Measurements from ENCODE around the gene ZSWIM3.

The ZSWIM3 gene

GRCh38 chr20:45857882-45858216 lies 435 bp downstream of the ZSWIM3 start:
- peak overlapping the region; percentile 90 for H3K4me3 ChIP-seq
- no peak for TF ChIP-seq Cebpa-rat (IDR thresholded peaks at IDR 0.05)
- no peaks in the 10 kb centered on the region for H3K9me3 ChIP-seq
- H3K36me3 ChIP-seq, result peaks cover 29% of the 10 kb centered on the region
- peaks cover 35% of the 10 kb centered on the region for H3K4me1 ChIP-seq
- peak overlapping the region; percentile 79 for H3K9ac ChIP-seq
- H4K20me1 ChIP-seq, result no peaks in the 10 kb centered on the region
- H3K27ac ChIP-seq, result peak overlapping the region; percentile 71; the same call in 1 of the 2 replicates
- H3K27me3 ChIP-seq, result no peaks in the 10 kb centered on the region
- H3K4me2 ChIP-seq, result peak overlapping the region; percentile 90

- H3K4me3 ChIP-seq, result no peak overlapping the region
- no peak overlapping the region for H3K27ac ChIP-seq
- H3K4me2 ChIP-seq, result no peak overlapping the region
- H3K4me1 ChIP-seq, result peaks cover 35% of the 10 kb centered on the region
- peaks cover 9% of the 10 kb centered on the region for H3K36me3 ChIP-seq
- H3K9ac ChIP-seq, result no peak overlapping the region
- no peaks in the 10 kb centered on the region for H4K20me1 ChIP-seq
- H3K9me3 ChIP-seq, result no peaks in the 10 kb centered on the region
- H3K27me3 ChIP-seq, result no peaks in the 10 kb centered on the region
- TF ChIP-seq Cebpa-rat (IDR thresholded peaks at IDR 0.05), result no peak
Observed at GRCh38 chr20:45859916-45860315, 2.5 kb downstream of the ZSWIM3 start.

- Histone ChIP-seq H3K4me1 (peaks cover 34% of the 10 kb centered on the region), H3K27me3 (no peaks in the 10 kb centered on the region), H3K9ac (no peak overlapping the region), H4K20me1 (0 out of 2 replicates have a peak, but pooled peaks cover 2% of the 10 kb centered on the region), H3K9me3 (no peaks in the 10 kb centered on the region), H3K4me3 (no peak overlapping the region), H3K27ac (no peak overlapping the region), H3K4me2 (peak overlapping the region; percentile 4; the same call in 1 of the 2 replicates), H3K36me3 (0 out of 2 replicates have a peak, but pooled peaks cover 5% of the 10 kb centered on the region)
- TF ChIP-seq Cebpa-rat (IDR thresholded peaks at IDR 0.05), result no peak
Observed at GRCh38 chr20:45860560-45861220, 3.3 kb downstream of the ZSWIM3 start.

- Histone ChIP-seq H3K27me3 (no peaks in the 10 kb centered on the region), H3K9ac (no peak overlapping the region), H4K20me1 (0 out of 2 replicates have a peak, but pooled peaks cover 10% of the 10 kb centered on the region), H3K9me3 (no peaks in the 10 kb centered on the region), H3K4me3 (no peak overlapping the region), H3K36me3 (0 out of 2 replicates have a peak, but pooled peaks cover 5% of the 10 kb centered on the region), H3K4me1 (peaks cover 27% of the 10 kb centered on the region), H3K27ac (no peak overlapping the region), H3K4me2 (peak overlapping the region; percentile 4; the same call in 1 of the 2 replicates)
- TF ChIP-seq Cebpa-rat (IDR thresholded peaks at IDR 0.05), result no peak
Observed at GRCh38 chr20:45861221-45862075, 4.0 kb downstream of the ZSWIM3 start.

GRCh38 chr20:45863543-45864470 lies 6.4 kb downstream of the ZSWIM3 start:
- 0 out of 2 replicates have a peak, but pooled peaks cover 11% of the 10 kb centered on the region for H4K20me1 ChIP-seq

GRCh38 chr20:45866454-45866853 lies 9.0 kb downstream of the ZSWIM3 start:
- H4K20me1 ChIP-seq, result 0 out of 2 replicates have a peak, but pooled peaks cover 11% of the 10 kb centered on the region
- H3K9me3 ChIP-seq, result no peaks in the 10 kb centered on the region
- no peak overlapping the region for H3K4me2 ChIP-seq
- no peak overlapping the region for H3K27ac ChIP-seq
- no peak overlapping the region for H3K9ac ChIP-seq
- H3K27me3 ChIP-seq, result no peaks in the 10 kb centered on the region
- no peak overlapping the region for H3K4me3 ChIP-seq
- no peak for TF ChIP-seq Cebpa-rat (IDR thresholded peaks at IDR 0.05)
- H3K4me1 ChIP-seq, result peaks cover 1% of the 10 kb centered on the region; the same call in 1 of the 2 replicates
- peaks cover 7% of the 10 kb centered on the region; the same call in 1 of the 2 replicates for H3K36me3 ChIP-seq

More at GRCh38 chr20:45863543-45864470, 6.4 kb downstream of the ZSWIM3 start:
- Histone ChIP-seq H3K27me3 (no peaks in the 10 kb centered on the region), H3K4me2 (no peak overlapping the region), H3K27ac (no peak overlapping the region), H3K36me3 (0 out of 2 replicates have a peak, but pooled peaks cover 5% of the 10 kb centered on the region), H3K9ac (no peak overlapping the region), H3K9me3 (no peaks in the 10 kb centered on the region), H3K4me1 (peaks cover 13% of the 10 kb centered on the region), H3K4me3 (no peak overlapping the region)
- TF ChIP-seq Cebpa-rat (IDR thresholded peaks at IDR 0.05), result no peak

- H3K27ac ChIP-seq, result no peak overlapping the region
- no peak overlapping the region for H3K9ac ChIP-seq
- H3K4me3 ChIP-seq, result no peak overlapping the region
- H3K9me3 ChIP-seq, result no peaks in the 10 kb centered on the region
- no peaks in the 10 kb centered on the region for H3K27me3 ChIP-seq
- no peak overlapping the region for H3K4me2 ChIP-seq
- no peaks in the 10 kb centered on the region for H3K4me1 ChIP-seq
- TF ChIP-seq Cebpa-rat (IDR thresholded peaks at IDR 0.05), result no peak
- peaks cover 8% of the 10 kb centered on the region; the same call in 1 of the 2 replicates for H3K36me3 ChIP-seq
- H4K20me1 ChIP-seq, result 0 out of 2 replicates have a peak, but pooled peaks cover 11% of the 10 kb centered on the region
Observed at GRCh38 chr20:45867136-45867818, 9.9 kb downstream of the ZSWIM3 start.

GRCh38 chr20:45867819-45868176 lies 10.4 kb downstream of the ZSWIM3 start:
- 0 out of 2 replicates have a peak, but pooled peaks cover 11% of the 10 kb centered on the region for H4K20me1 ChIP-seq

More at GRCh38 chr20:45867819-45868176, 10.4 kb downstream of the ZSWIM3 start:
- Histone ChIP-seq H3K4me3 (no peak overlapping the region), H3K36me3 (peaks cover 13% of the 10 kb centered on the region; the same call in 1 of the 2 replicates), H3K9me3 (no peaks in the 10 kb centered on the region), H3K27me3 (no peaks in the 10 kb centered on the region), H3K9ac (no peak overlapping the region), H3K27ac (no peak overlapping the region), H3K4me2 (no peak overlapping the region), H3K4me1 (no peaks in the 10 kb centered on the region)
- TF ChIP-seq Cebpa-rat (IDR thresholded peaks at IDR 0.05), result no peak
